VCaP (cell line): Measurements from ENCODE around the gene ARID3C.

ENCODE experiments used
- H3K27ac ChIP-seq: fragments of 450-650 bp; 2 replicates; pipeline ENCODE4 v1.5.1; 2017
- TF ChIP-seq, protein P1 (sequence below): fragments of 450-650 bp; conservative IDR thresholded peaks from 2 replicates; pipeline ENCODE4 v1.5.1; 2017; ENCODE audit warnings: mild to moderate bottlenecking, moderate library complexity

ARID3C gene

DNA sequence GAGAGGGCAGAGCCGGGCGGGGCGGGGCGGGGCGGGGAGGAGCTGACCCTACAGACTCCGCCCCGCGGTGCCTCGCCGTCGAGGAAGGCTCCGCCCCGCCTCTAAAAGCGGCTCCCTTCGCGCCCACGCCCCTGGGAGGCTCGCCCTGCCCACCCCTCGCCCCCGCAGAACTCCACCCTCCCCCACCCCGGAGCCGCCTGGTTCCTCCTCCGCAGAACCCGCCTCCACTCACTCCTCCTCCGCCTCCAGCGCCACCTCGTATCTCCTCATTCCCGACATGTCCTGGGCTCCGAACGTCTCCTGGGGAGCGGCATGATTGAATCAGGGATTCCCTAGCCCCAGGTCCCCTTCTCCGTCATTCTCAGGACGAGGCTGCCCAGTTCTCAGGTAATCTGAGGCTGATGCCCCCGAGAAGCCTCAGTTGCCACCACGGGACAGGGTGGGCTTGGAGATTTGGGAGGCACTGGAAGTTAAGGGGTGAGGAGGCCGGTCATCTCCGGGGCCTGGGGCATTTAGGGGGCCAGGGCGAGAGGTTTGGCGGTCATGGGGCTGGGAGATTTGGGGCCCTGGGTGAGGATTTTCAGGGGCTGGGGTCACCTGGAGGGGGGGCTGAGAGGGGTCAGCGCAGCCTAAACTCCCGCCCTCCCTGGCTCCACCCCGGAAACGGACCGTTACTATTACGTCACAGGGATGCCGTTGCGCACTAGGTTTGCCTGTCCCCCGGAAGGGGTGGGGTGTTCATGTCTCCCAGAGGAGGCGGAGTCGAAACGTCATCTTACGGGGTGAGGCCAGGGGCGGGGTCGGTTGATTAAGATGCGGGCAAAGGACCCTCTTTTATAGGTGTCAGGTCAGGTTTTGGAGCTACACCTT is 36.8 kb upstream of the ARID3C start:
- TF ChIP-seq, protein P1, sequence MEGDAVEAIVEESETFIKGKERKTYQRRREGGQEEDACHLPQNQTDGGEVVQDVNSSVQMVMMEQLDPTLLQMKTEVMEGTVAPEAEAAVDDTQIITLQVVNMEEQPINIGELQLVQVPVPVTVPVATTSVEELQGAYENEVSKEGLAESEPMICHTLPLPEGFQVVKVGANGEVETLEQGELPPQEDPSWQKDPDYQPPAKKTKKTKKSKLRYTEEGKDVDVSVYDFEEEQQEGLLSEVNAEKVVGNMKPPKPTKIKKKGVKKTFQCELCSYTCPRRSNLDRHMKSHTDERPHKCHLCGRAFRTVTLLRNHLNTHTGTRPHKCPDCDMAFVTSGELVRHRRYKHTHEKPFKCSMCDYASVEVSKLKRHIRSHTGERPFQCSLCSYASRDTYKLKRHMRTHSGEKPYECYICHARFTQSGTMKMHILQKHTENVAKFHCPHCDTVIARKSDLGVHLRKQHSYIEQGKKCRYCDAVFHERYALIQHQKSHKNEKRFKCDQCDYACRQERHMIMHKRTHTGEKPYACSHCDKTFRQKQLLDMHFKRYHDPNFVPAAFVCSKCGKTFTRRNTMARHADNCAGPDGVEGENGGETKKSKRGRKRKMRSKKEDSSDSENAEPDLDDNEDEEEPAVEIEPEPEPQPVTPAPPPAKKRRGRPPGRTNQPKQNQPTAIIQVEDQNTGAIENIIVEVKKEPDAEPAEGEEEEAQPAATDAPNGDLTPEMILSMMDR, result no peak
- peak overlapping the region; percentile 73 for H3K27ac ChIP-seq

DNA sequence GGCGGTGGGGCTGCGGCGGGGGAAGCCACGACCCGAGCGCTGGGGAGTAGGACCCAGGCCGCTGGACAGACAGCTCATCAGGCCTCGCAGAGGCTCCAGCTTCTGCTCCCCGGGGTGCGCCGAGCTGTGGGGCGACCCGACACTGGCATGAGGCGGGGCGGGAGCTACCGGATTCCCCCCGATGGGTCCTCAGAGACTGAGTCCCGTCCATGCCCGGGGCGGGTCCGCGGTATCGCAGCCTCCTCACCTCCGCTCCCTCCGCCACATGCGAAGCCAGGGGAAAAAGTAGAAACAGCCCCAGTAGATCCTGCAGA is 36.2 kb upstream of the ARID3C start:
- peak overlapping the region; percentile 73 for H3K27ac ChIP-seq
- TF ChIP-seq, protein P1, result no peak

DNA sequence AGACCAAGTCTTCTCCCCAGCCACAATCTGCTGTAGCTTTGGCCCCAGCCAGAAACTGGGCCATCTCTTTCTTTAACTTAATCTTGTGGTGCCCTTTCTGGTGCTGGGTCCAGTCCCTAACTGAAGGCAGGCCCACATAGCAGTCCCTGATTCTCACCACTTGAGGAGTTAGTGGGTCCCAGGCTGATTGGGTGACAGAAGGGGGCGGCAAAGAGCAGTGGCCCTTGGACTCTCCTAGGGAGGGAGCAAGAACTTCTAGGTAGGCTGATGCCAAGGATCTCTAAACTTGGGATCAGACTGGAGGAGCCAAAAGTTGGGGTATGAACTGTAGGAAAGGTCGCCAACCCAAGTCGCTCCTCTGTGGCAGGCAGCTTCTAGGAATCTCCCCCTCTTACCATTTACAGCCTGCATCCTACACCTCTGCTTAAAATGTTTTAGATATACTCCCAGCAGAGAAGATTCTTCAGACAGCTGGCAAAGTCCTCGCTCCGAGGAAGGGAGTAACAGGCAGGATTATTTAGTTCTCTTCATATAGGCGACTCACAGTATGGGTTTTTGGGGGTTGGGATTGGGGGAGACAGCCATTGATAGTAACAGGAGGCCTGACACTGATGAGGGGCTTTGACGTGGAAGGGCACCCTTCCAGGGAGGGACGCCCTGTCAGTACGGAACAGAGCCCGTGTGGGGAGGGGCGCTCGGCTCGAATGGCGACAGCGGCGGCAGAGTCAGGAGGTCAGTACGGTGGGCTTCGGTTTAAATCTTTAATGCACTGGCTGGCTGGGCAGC is 35.6 kb upstream of the ARID3C start:
- H3K27ac ChIP-seq, result peak overlapping the region; percentile 73
- TF ChIP-seq, protein P1, result peak; percentile 73

DNA sequence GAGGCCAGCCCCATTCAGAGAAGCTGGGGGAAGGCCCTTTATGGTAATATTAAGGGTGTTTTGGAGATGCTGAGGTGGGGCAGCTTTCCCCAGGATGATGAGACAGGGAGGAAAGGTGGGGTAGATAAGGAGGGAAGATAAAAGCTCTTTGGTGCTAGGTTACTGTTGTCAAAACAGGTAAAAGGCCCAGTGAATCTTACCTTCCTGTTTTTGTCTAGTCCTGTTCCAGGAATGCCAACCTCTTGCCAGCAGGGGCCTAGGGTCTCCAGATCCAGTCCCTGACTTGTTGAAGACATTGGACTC is 34.4 kb upstream of the ARID3C start:
- TF ChIP-seq, protein P1, result no peak
- H3K27ac ChIP-seq, result no peak overlapping the region

DNA sequence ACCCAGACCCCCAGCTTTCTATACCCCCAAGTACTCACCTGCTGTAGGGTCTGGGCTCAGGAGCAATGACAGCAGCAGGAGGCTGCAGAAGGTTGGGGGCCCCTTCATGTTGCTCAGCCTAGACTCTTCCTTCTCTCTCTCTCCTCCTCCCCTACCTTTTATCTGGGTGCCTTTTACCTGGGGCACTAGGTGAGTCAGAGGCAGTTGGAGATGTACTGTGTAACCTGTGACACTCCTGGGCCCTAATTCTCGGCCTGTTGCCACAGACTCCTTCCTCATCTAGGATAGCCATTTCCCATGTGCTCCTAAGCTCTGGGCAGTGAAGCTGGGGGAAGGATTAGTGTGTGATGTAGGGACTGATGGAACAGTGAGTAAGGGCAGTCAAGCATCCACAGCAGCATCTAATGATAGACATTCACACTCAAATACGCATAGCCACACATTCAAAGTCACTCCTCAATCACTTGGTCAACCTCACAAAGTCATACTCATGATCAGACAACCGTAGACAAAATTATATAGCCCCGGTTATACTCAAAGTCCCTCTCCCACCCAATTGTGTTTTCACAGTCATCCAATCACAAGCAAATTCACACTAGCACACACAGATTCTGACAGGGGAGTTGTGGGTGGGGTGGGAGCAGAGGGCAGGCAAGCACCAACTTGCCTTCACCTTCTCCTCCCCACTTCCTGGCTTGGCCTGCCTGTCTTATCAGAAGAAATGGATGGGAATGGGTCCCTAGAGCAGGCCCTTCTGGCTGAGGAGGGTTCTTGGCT is 33.8 kb upstream of the ARID3C start, which contains the start of gene CCL27:
Gene CCL27 (minus strand): TSS at position 132 of the 777 bp plus-strand sequence. CDS start 24 bp downstream, at position 108.
- H3K27ac ChIP-seq, result no peak within 1 kb of the TSS

DNA sequence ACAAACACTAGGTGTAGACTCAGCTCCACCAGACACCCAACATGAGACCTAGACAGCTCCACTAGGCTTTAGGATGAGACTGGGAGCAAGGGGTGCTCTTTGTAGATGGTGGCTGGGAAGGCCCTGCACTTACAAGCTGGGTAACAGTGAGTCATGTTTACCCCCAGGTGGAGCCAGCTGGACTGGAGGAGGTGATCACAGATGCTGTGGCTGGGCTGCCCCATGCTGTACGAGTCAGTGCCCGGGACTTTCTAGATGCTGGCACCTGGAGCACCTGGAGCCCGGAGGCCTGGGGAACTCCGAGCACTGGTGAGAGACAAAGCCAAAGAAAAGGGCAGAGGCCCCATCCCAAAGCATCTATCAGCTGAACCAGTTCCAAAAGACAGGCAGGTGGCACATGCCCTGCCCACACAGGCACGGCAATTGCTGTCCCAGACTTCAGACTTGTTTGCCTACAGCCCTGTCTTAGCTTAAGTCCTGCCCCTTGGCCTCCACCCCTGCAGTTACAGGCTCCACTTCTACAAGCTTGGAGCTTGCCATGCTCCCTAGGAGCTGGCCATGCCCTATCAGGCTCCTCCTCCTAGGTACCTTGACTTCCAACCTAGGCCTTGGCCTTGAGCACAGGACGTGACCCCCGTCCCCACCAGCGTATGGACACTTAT is 30.9 kb upstream of the ARID3C start:
- no peak overlapping the region for H3K27ac ChIP-seq
- TF ChIP-seq, protein P1, result no peak

More for the DNA sequence above, 33.8 kb upstream of the ARID3C start, which contains the start of gene CCL27:
- TF ChIP-seq, protein P1, result no peak
